ENCODE results near the gene HEPN1.

HEPN1 gene

DNA sequence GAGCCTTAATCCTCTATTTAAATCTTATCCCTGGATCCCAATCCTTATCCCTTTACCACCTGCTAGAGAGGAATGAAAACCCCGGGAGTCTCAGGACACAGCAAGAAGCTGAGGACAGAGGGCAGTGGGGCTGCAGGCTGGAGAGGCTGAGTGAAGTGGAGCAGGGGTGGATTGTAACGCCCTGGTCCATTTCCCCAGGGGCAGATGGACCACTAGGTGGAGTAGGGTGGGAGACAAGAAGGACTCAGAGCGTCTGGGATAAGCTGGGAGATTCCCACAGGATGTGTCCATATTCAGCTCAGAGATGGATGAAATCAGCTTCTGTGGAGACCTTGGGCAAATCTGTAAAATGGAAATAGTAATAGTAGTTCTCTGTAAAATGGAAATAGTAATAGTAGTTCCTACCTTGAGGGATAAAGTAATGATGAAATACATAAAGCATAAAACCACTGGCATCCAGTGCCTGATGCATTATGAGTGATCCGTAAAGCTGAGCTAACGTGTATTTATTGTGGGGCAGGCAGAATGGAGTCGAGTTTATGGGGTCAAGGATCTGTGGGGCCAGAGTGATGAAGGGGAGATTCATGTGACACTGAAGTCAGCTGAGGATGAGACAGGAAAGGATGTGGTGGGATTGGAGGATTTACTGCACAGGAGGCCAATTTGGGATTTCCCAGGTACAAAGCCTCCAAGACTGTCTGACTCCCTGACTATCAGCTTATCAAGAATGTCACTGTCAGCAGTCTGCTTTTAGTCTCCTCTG is 19.5 kb upstream of the HEPN1 start:
- H3K36me3 ChIP-seq (ENCODE audit: insufficient read depth, insufficient read length, low read length) = no peaks in the 10 kb centered on the region
- H3K9me3 ChIP-seq (ENCODE audit: insufficient read depth, low read length) = no peaks in the 10 kb centered on the region
- TF ChIP-seq SUZ12 (IDR thresholded peaks at IDR 0.05; ENCODE audit: extremely low read depth, insufficient read depth, insufficient read length) (no peak), ZNF274 (IDR thresholded peaks at IDR 0.05; ENCODE audit: low read depth, low read length) (no peak), YY1 (IDR thresholded peaks at IDR 0.05; ENCODE audit: insufficient read depth, insufficient read length) (no peak)
- H3K9ac ChIP-seq (ENCODE audit: insufficient read length, low read depth) = no peak overlapping the region
- DNase-seq (ENCODE audit: low read depth, low spot score) = no peak
- peaks cover 7% of the 10 kb centered on the region for H3K4me1 ChIP-seq (ENCODE audit: insufficient read depth, insufficient read length)
- no peak overlapping the region for H3K4me3 ChIP-seq (ENCODE audit: insufficient read length, low read depth)
- no peaks in the 10 kb centered on the region for H3K27me3 ChIP-seq (ENCODE audit: insufficient read depth, insufficient read length)

DNA sequence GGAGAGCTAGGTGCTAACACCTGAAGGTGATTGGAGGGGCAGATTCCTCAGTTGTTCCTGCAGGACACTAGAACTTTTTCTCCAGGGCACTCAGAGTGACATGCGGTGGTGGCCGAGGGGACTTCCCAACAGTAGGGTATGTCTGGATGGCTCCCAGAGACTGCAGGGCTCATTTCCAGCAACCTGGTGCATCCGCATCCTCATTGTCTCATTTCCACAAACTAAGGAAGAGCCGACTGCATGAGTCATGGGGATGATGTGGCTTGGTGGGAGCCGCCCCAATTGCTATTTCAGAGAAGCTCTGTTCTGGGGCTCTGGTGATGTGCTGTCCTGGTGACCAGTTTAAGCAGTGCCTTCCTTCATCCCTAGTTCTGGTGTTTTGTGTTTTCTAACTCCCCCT is 18.6 kb upstream of the HEPN1 start:
- DNase-seq (ENCODE audit: low read depth, low spot score) = peak; percentile 48
- H3K9me3 ChIP-seq (ENCODE audit: insufficient read depth, low read length) = no peaks in the 10 kb centered on the region
- no peaks in the 10 kb centered on the region for H3K27me3 ChIP-seq (ENCODE audit: insufficient read depth, insufficient read length)
- no peak for TF ChIP-seq ZNF274 (IDR thresholded peaks at IDR 0.05; ENCODE audit: low read depth, low read length)
- no peak for TF ChIP-seq YY1 (IDR thresholded peaks at IDR 0.05; ENCODE audit: insufficient read depth, insufficient read length)
- no peak for TF ChIP-seq SUZ12 (IDR thresholded peaks at IDR 0.05; ENCODE audit: extremely low read depth, insufficient read depth, insufficient read length)
- H3K9ac ChIP-seq (ENCODE audit: insufficient read length, low read depth) = no peak overlapping the region
- H3K4me1 ChIP-seq (ENCODE audit: insufficient read depth, insufficient read length) = peaks cover 7% of the 10 kb centered on the region
- H3K36me3 ChIP-seq (ENCODE audit: insufficient read depth, insufficient read length, low read length) = no peaks in the 10 kb centered on the region
- H3K4me3 ChIP-seq (ENCODE audit: insufficient read length, low read depth) = no peak overlapping the region

DNA sequence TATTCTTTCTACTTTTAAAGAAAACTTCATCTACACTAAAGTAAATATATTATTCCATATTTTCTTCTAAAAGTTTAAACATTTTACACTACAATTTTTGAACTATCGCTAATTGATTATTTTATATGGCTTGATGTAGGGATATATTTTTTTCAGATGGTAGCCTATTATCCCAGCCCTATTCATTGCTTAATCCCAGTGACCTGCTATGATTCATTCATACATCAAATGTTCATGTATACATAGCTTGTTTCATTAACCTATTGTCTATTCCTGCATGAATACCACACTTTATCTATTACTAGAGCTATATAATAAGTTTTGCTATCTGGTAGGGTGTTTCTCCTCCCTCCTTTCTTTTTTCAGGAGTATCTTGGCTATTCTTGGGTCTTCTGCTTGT is 16.4 kb upstream of the HEPN1 start:
- no peaks in the 10 kb centered on the region for H3K36me3 ChIP-seq (ENCODE audit: insufficient read depth, insufficient read length, low read length)
- no peaks in the 10 kb centered on the region for H3K9me3 ChIP-seq (ENCODE audit: insufficient read depth, low read length)
- H3K4me1 ChIP-seq (ENCODE audit: insufficient read depth, insufficient read length) = peaks cover 3% of the 10 kb centered on the region
- no peak overlapping the region for H3K4me3 ChIP-seq (ENCODE audit: insufficient read length, low read depth)
- H3K9ac ChIP-seq (ENCODE audit: insufficient read length, low read depth) = no peak overlapping the region
- no peaks in the 10 kb centered on the region for H3K27me3 ChIP-seq (ENCODE audit: insufficient read depth, insufficient read length)
- TF ChIP-seq SUZ12 (IDR thresholded peaks at IDR 0.05; ENCODE audit: extremely low read depth, insufficient read depth, insufficient read length) (no peak), ZNF274 (IDR thresholded peaks at IDR 0.05; ENCODE audit: low read depth, low read length) (no peak), YY1 (IDR thresholded peaks at IDR 0.05; ENCODE audit: insufficient read depth, insufficient read length) (no peak)
- DNase-seq (ENCODE audit: low read depth, low spot score) = no peak

DNA sequence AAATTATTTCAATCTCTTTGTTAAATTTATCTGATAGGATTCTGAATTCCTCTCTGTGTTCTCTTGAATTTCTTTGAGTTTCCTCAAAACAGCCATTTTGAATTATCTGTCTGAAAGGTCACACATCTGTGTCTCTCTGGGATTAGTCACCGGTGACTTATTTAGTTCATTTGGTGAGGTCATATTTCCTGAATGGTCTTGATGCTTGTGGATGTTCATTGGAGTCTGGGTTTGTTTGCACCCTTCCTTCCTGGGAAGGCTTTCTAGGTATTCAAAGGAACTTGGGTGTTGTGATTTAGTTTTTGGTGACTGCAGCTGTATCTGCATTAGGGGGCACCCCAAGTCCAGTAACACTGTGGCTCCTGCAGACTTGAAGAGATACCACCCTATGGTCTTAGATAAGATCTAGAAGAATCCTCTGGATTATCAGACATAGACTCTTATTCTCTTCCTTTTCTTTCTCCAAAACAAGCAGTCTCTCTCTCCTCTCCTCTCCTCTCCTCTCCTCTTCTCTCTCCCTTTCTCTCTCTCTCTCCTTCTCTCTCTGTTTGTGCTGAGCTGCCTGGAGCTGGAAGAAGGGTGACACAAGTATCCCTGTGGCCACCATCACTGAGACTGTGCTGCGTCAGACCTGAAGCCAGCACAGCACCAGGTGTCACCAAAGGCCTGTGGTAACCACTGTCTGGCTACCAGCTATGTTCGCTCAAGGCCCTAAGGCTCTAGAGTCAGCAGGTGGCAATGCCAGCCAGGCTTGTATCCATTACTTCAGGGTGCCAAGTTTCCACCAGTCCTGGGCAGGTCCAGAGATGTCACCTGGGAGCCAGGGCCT is 3.3 kb upstream of the HEPN1 start:
- Histone ChIP-seq H3K9me3 (ENCODE audit: insufficient read depth, low read length) (peaks cover 6% of the 10 kb centered on the region; the same call in 1 of the 2 replicates), H3K36me3 (ENCODE audit: insufficient read depth, insufficient read length, low read length) (no peaks in the 10 kb centered on the region), H3K4me1 (ENCODE audit: insufficient read depth, insufficient read length) (no peaks in the 10 kb centered on the region), H3K27me3 (ENCODE audit: insufficient read depth, insufficient read length) (no peaks in the 10 kb centered on the region), H3K4me3 (ENCODE audit: insufficient read length, low read depth) (no peak overlapping the region), H3K9ac (ENCODE audit: insufficient read length, low read depth) (no peak overlapping the region)
- DNase-seq (ENCODE audit: low read depth, low spot score) = no peak
- TF ChIP-seq YY1 (IDR thresholded peaks at IDR 0.05; ENCODE audit: insufficient read depth, insufficient read length) (no peak), ZNF274 (IDR thresholded peaks at IDR 0.05; ENCODE audit: low read depth, low read length) (no peak), SUZ12 (IDR thresholded peaks at IDR 0.05; ENCODE audit: extremely low read depth, insufficient read depth, insufficient read length) (no peak)

DNA sequence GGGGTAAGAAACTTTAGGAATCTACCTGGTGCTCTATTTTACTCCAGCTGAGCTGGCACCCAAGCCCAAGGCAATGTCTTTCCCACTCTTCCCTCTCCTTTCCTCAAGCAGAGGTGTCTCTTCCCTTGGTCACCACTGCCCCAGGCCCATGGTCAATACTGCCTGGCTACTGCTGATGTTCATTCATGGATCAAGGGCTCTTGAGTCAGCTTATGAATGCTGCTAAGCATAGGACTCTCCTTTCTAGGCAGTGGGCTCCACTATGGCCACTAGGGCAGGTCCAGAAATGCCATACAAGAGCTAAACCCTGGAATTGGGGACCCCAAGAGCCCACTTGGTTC is 2.7 kb upstream of the HEPN1 start:
- Histone ChIP-seq H3K9me3 (ENCODE audit: insufficient read depth, low read length) (peaks cover 6% of the 10 kb centered on the region; the same call in 1 of the 2 replicates), H3K36me3 (ENCODE audit: insufficient read depth, insufficient read length, low read length) (no peaks in the 10 kb centered on the region), H3K27me3 (ENCODE audit: insufficient read depth, insufficient read length) (no peaks in the 10 kb centered on the region), H3K4me3 (ENCODE audit: insufficient read length, low read depth) (no peak overlapping the region), H3K4me1 (ENCODE audit: insufficient read depth, insufficient read length) (no peaks in the 10 kb centered on the region), H3K9ac (ENCODE audit: insufficient read length, low read depth) (no peak overlapping the region)
- DNase-seq (ENCODE audit: low read depth, low spot score) = no peak
- TF ChIP-seq SUZ12 (IDR thresholded peaks at IDR 0.05; ENCODE audit: extremely low read depth, insufficient read depth, insufficient read length) = no peak
- no peak for TF ChIP-seq ZNF274 (IDR thresholded peaks at IDR 0.05; ENCODE audit: low read depth, low read length)
- TF ChIP-seq YY1 (IDR thresholded peaks at IDR 0.05; ENCODE audit: insufficient read depth, insufficient read length) = no peak

DNA sequence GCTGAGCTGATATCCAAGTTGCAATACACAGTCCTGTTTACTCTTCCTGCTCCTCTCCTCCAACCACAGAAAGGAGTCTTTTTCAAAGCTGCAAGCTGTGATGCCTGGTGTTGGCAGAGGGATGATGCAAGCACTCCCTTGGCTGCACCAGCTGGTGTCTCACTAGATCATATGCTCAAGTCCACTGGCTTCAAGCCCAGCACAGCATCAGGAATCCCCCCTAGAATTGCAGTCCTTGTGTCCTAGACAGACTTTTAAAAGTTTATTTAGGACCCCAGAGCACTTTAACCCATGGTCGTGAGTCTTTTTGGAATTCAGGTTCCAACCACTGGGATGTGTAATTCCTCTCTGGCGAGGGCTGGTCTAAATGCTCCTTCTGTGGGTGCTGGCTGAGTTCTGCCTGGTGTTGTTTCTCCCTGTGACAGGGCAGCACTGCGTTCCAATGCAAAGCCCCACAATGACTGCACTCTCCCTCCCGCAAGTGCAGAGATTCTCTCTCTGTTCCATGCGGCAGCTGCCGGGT is 1.9 kb upstream of the HEPN1 start:
- DNase-seq (ENCODE audit: low read depth, low spot score) = no peak
- H3K27me3 ChIP-seq (ENCODE audit: insufficient read depth, insufficient read length) = peaks cover 4% of the 10 kb centered on the region
- H3K4me3 ChIP-seq (ENCODE audit: insufficient read length, low read depth) = no peak overlapping the region
- peaks cover 4% of the 10 kb centered on the region for H3K4me1 ChIP-seq (ENCODE audit: insufficient read depth, insufficient read length)
- no peak for TF ChIP-seq ZNF274 (IDR thresholded peaks at IDR 0.05; ENCODE audit: low read depth, low read length)
- no peak for TF ChIP-seq SUZ12 (IDR thresholded peaks at IDR 0.05; ENCODE audit: extremely low read depth, insufficient read depth, insufficient read length)
- TF ChIP-seq YY1 (IDR thresholded peaks at IDR 0.05; ENCODE audit: insufficient read depth, insufficient read length) = no peak
- peaks cover 2% of the 10 kb centered on the region; the same call in 1 of the 2 replicates for H3K9me3 ChIP-seq (ENCODE audit: insufficient read depth, low read length)
- H3K36me3 ChIP-seq (ENCODE audit: insufficient read depth, insufficient read length, low read length) = no peaks in the 10 kb centered on the region
- H3K9ac ChIP-seq (ENCODE audit: insufficient read length, low read depth) = no peak overlapping the region

DNA sequence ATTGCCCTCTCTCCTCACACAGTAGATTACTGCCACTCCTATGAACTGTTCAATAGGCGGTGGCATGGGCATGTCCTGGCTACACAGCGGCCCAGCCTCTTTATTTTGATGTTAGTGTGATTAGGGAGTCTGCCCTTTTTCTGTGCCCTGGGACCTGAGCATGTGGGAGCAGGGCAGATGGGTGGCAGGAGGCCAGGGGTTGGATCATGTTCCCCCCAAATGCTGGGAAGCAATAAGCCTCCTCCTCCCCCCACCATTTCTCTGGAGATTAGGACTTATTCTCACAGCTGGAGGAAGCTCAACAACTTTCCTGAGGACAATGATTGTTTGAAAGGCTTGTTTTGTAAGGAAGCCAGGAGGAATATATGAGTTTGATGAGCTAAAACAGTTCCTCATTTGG is 848 bp downstream of the HEPN1 start:
- H3K36me3 ChIP-seq (ENCODE audit: insufficient read depth, insufficient read length, low read length) = no peaks in the 10 kb centered on the region
- H3K4me1 ChIP-seq (ENCODE audit: insufficient read depth, insufficient read length) = peaks cover 4% of the 10 kb centered on the region
- no peak overlapping the region for H3K9ac ChIP-seq (ENCODE audit: insufficient read length, low read depth)
- TF ChIP-seq SUZ12 (IDR thresholded peaks at IDR 0.05; ENCODE audit: extremely low read depth, insufficient read depth, insufficient read length) (no peak), YY1 (IDR thresholded peaks at IDR 0.05; ENCODE audit: insufficient read depth, insufficient read length) (no peak), ZNF274 (IDR thresholded peaks at IDR 0.05; ENCODE audit: low read depth, low read length) (no peak)
- DNase-seq (ENCODE audit: low read depth, low spot score) = no peak
- H3K9me3 ChIP-seq (ENCODE audit: insufficient read depth, low read length) = no peaks in the 10 kb centered on the region
- no peak overlapping the region for H3K4me3 ChIP-seq (ENCODE audit: insufficient read length, low read depth)
- H3K27me3 ChIP-seq (ENCODE audit: insufficient read depth, insufficient read length) = peaks cover 4% of the 10 kb centered on the region

All from NT2/D1 (cell line).